ENCODE data around the gene TNFRSF12A.

DNA sequence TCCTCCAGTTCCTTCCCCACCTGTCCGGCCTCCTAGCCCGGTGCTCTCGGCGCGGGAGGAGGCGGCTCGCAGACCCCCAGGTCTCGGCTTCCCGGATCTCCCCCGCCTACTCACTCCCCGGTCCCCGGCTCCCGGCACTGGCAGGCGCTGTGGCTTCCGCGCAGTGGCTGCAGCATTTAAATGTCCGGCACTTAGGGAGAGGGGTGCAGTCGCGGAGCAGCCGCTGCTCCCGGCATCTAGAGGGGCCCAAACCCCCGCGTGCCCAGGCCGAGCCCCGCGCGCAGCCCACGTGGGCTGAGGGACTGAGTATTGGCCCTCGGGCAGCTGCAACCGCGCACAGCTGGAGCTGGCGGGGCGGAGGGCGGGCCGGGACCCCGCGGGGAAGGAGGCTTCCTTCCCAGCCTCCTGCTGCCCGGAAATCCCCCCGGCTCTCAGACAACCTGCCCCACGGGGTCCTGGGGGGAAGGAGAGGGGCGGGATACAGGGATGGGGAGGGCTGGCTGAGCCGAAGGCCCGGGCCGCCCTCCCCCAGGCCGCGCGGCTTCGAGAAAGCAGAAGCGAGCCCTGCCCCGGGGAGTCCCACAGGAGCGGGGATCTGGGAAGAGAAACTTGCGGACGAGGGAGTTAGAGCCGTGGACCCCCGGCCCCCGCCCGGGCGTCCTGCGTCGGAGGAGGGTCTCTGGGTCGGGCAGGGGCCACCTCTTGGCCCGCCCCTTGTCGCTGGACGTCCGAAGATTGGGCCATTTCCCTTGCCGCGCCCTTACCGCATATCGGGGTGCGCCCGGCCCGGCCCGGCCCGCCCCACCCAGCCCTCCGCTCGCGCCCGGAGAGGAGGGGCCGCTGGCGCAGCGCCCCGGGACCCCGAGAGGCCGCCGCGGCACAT lies 25.8 kb downstream of the TNFRSF12A start, which contains the start of gene MMP25:
- TF ChIP-seq, protein P1, sequence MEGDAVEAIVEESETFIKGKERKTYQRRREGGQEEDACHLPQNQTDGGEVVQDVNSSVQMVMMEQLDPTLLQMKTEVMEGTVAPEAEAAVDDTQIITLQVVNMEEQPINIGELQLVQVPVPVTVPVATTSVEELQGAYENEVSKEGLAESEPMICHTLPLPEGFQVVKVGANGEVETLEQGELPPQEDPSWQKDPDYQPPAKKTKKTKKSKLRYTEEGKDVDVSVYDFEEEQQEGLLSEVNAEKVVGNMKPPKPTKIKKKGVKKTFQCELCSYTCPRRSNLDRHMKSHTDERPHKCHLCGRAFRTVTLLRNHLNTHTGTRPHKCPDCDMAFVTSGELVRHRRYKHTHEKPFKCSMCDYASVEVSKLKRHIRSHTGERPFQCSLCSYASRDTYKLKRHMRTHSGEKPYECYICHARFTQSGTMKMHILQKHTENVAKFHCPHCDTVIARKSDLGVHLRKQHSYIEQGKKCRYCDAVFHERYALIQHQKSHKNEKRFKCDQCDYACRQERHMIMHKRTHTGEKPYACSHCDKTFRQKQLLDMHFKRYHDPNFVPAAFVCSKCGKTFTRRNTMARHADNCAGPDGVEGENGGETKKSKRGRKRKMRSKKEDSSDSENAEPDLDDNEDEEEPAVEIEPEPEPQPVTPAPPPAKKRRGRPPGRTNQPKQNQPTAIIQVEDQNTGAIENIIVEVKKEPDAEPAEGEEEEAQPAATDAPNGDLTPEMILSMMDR (IDR thresholded peaks at IDR 0.05), result no peak
- TF ChIP-seq, protein P2, sequence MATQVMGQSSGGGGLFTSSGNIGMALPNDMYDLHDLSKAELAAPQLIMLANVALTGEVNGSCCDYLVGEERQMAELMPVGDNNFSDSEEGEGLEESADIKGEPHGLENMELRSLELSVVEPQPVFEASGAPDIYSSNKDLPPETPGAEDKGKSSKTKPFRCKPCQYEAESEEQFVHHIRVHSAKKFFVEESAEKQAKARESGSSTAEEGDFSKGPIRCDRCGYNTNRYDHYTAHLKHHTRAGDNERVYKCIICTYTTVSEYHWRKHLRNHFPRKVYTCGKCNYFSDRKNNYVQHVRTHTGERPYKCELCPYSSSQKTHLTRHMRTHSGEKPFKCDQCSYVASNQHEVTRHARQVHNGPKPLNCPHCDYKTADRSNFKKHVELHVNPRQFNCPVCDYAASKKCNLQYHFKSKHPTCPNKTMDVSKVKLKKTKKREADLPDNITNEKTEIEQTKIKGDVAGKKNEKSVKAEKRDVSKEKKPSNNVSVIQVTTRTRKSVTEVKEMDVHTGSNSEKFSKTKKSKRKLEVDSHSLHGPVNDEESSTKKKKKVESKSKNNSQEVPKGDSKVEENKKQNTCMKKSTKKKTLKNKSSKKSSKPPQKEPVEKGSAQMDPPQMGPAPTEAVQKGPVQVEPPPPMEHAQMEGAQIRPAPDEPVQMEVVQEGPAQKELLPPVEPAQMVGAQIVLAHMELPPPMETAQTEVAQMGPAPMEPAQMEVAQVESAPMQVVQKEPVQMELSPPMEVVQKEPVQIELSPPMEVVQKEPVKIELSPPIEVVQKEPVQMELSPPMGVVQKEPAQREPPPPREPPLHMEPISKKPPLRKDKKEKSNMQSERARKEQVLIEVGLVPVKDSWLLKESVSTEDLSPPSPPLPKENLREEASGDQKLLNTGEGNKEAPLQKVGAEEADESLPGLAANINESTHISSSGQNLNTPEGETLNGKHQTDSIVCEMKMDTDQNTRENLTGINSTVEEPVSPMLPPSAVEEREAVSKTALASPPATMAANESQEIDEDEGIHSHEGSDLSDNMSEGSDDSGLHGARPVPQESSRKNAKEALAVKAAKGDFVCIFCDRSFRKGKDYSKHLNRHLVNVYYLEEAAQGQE (IDR thresholded peaks at IDR 0.05; ENCODE audit: insufficient read depth in 1 of 2, low read depth in 2 of 2, low read length in 1 of 2), result no peak
- TF ChIP-seq POLR2AphosphoS5 (IDR thresholded peaks at IDR 0.05; ENCODE audit: low read depth, low read length) (no peak), SIN3A (IDR thresholded peaks at IDR 0.05; ENCODE audit: borderline replicate concordance, insufficient read depth, low read depth, low read length) (no peak)
